Measurements from ENCODE around the gene MSRB1. TPM values are rescaled to one million over a fixed set of nuclear protein-coding genes. Genes with fewer than 3 reads are reported as not detected.

The MSRB1 gene
- total RNA-seq, 1 donor from 2014 or later: 32.9 TPM

DNA sequence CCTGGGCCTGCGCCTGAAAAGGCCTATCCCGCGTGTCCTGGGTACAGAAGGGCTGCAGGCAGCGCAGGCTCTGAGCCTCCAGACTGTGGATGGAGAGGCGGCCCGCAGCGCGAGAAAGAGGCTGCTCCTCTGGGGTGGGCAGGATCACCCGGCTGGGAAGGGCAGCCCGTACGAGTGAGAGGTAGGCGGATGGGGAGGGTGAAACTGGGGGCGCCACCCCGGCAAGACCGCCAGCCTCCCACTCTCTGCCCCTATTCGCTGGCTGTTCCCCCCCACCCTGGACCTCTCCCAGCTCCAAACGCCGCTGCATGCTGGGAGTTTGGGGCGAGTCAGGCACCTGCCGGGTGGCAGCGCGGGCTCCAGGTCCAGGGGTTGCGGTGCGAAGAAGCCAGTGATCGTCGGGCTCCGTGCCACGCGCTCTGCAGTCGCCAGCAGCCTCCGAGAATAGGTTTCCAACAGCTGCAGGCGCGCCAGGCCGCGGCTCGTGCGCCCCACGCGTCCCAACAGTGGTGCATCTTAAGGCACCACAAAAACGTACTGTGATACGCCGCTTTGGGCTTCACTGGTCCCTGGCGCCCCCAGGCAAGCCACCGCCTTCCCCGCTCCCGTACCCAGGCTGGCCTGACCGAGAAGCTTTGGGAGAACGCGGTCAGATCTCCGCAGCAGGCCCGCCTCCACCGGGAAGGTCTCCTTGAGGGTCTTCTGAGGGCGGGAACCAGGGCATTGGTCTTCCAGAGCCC lies 37.2 kb upstream of the MSRB1 start:
- TF ChIP-seq, protein P1, sequence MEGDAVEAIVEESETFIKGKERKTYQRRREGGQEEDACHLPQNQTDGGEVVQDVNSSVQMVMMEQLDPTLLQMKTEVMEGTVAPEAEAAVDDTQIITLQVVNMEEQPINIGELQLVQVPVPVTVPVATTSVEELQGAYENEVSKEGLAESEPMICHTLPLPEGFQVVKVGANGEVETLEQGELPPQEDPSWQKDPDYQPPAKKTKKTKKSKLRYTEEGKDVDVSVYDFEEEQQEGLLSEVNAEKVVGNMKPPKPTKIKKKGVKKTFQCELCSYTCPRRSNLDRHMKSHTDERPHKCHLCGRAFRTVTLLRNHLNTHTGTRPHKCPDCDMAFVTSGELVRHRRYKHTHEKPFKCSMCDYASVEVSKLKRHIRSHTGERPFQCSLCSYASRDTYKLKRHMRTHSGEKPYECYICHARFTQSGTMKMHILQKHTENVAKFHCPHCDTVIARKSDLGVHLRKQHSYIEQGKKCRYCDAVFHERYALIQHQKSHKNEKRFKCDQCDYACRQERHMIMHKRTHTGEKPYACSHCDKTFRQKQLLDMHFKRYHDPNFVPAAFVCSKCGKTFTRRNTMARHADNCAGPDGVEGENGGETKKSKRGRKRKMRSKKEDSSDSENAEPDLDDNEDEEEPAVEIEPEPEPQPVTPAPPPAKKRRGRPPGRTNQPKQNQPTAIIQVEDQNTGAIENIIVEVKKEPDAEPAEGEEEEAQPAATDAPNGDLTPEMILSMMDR (IDR thresholded peaks at IDR 0.05): no peak
- DNase-seq (ENCODE audit: low spot score in 2 of 2): no peak
- no peak overlapping the region for H3K27ac ChIP-seq
- peaks cover 17% of the 10 kb centered on the region for H3K27me3 ChIP-seq
- peaks cover 34 to 38% of the 10 kb centered on the region in 2 donors for H3K36me3 ChIP-seq
- intact Hi-C loops (cut with DNase I): no loop called here
- H3K9me3 ChIP-seq: no peaks in the 10 kb centered on the region
- H3K4me1 ChIP-seq: peaks cover 8 to 11% of the 10 kb centered on the region in 2 donors
- no peak overlapping the region for H3K4me3 ChIP-seq

DNA sequence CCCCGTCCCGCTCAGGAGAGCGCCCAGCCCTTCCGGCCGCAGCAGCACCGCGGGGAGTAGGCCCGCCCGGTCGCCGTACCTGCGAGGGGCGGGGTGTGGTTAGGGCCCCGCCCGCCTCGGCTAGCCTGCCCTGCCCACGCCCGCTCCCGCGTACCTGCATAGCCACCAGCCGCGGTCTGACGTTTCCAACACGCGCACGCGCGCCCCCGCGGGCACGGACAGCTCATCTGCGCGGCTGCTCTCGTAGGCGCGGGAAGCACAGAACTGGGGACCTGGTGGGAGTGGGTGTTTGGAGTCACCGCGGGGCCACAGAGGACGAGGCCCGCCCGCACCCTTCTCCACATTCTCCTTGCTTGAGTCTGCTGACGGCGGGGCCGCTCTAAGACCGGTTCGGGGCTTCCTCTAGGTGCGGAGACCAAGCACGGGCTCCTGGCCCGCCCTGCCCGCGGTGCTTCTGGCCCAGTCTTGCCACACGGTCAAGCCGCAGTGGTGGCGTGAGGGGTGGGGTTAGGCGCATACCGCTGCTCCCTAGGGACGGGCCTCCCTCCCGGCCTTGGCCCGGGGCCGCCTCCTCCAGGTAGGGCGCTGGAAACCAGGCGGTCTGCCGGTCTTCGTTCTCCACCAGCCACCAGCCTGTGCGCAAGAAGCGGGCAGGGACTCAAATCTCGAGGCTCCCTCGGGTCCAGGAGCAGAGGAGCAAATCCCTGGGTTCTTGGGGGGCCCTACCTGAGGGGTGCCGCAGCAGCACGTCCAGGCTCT lies 36.5 kb upstream of the MSRB1 start:
- intact Hi-C loops (cut with DNase I): no loop called here
- Histone ChIP-seq H3K4me3 (no peak overlapping the region), H3K27me3 (peaks cover 17% of the 10 kb centered on the region), H3K36me3 (peaks cover 42 to 45% of the 10 kb centered on the region in 2 donors), H3K9me3 (no peaks in the 10 kb centered on the region), H3K27ac (no peak overlapping the region), H3K4me1 (peaks cover 4% of the 10 kb centered on the region in 2 donors)
- no peak for DNase-seq (ENCODE audit: low spot score in 2 of 2)
- TF ChIP-seq, protein P1 (IDR thresholded peaks at IDR 0.05): no peak

DNA sequence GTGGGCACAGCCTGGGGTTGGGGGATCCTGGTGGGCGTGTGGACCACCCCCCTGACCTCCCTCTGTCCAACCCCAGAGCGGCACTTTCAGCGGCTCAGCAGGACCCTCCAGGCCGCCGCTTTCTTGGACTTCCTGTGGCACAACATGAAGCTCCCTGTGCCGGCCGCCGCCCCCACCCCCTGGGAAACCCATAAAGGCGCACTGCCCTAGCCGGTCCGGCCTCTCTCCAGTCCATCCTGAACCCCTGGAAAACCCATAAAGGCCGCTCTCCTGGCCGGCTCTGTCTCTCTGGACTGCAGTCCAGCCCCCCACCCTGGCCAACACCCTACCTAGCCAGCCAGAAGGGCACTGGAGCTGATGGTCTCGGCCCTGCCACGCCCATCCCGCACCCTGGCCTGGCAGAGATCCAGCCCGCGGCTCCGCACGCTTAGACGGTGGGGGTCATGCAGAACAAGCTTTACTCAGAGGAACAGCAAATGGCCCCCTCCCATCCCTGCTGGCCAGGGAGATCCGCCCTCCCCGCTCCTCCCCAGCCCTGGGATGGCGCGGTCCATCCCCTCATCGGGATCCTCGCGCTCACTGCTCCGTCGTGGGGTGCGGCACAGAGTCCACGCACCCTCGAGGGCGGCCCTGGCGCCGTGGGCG lies 35.6 kb upstream of the MSRB1 start:
- intact Hi-C loops (cut with DNase I): no loop called here
- no peak overlapping the region for H3K4me3 ChIP-seq
- H3K27me3 ChIP-seq: peaks cover 17% of the 10 kb centered on the region
- TF ChIP-seq, protein P1 (IDR thresholded peaks at IDR 0.05): no peak
- no peak overlapping the region for H3K27ac ChIP-seq
- H3K4me1 ChIP-seq: peaks cover 4% of the 10 kb centered on the region in 2 donors
- no peak for DNase-seq (ENCODE audit: low spot score in 2 of 2)
- H3K9me3 ChIP-seq: no peaks in the 10 kb centered on the region
- peaks cover 43 to 49% of the 10 kb centered on the region in 2 donors for H3K36me3 ChIP-seq

DNA sequence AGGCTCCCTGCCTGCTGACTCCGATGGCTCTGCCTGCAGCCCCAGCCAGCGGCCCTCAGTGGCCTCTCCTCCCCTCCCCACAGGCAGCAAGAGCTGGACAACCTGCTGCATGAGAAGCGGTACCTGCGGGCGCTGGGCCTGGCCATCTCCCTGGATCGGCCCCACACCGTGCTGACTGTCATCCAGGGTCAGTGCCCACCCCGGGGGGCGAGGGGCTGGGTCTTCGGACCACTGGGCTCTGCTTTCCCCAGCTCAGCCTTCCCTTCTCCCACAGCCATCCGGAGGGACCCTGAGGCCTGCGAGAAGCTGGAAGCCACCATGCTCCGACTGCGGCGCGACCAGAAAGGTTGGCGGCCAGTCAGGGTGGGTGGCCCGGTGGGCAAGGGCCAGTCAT lies 34.9 kb upstream of the MSRB1 start:
- DNase-seq (ENCODE audit: low spot score in 2 of 2): no peak
- Histone ChIP-seq H3K4me3 (no peak overlapping the region), H3K36me3 (peaks cover 43 to 49% of the 10 kb centered on the region in 2 donors), H3K4me1 (peaks cover 1% of the 10 kb centered on the region in 2 donors), H3K9me3 (no peaks in the 10 kb centered on the region), H3K27ac (no peak overlapping the region), H3K27me3 (peaks cover 17% of the 10 kb centered on the region)
- intact Hi-C loops (cut with DNase I): no loop called here
- TF ChIP-seq, protein P1 (IDR thresholded peaks at IDR 0.05): no peak

DNA sequence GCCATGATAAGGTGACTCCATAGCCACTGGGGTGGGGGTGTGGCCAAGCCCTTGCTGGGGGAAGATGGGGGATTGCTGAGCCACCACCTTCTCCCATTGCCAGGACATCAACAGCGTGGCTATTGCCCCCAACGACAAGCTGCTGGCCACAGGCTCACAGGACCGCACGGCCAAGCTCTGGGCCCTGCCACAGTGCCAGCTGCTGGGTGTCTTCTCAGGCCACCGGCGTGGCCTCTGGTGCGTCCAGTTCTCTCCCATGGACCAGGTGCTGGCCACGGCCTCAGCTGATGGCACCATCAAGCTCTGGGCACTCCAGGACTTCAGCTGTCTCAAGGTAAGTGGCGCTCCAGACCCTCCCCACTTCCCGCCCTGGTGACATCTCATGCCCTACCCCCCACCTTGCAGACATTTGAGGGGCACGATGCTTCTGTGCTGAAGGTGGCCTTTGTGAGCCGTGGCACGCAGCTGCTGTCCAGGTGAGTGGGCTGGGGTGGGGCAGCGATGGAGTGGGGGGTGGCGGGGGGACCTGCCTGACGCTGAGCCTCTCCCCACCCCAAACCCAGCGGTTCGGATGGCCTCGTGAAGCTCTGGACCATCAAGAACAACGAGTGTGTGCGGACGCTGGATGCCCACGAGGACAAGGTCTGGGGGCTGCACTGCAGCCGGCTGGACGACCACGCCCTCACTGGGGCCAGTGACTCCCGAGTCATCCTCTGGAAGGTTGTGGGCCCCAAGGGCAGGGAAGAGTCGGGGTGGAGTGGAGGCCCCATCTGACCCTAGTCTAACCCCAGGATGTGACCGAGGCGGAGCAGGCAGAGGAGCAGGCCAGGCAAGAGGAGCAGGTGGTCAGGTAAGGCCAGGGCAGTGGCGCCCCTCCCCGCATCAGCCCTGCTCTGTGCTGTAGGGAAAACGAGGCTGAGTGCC lies 34.2 kb upstream of the MSRB1 start:
- Histone ChIP-seq H3K36me3 (peaks cover 43 to 49% of the 10 kb centered on the region in 2 donors), H3K4me1 (peaks cover 8% of the 10 kb centered on the region in 2 donors), H3K27ac (no peak overlapping the region)

More for the DNA sequence above, 34.2 kb upstream of the MSRB1 start:
- TF ChIP-seq, protein P1 (IDR thresholded peaks at IDR 0.05): no peak
- DNase-seq (ENCODE audit: low spot score in 2 of 2): no peak
- intact Hi-C loops (cut with DNase I): no loop called here
- H3K9me3 ChIP-seq: no peaks in the 10 kb centered on the region
- H3K27me3 ChIP-seq: peaks cover 17% of the 10 kb centered on the region
- H3K4me3 ChIP-seq: no peak overlapping the region

Data from ascending aorta (tissue), 2 donors.